HTR-8/SVneo (cell line): ENCODE measurements around the gene ASPRV1.
"Not testable (repeated sequence)": the region's sequence is repeated elsewhere in the genome, so short reads cannot be mapped to it uniquely, and the experiment has no call there.

Source experiments
- DNase-seq: peaks from one replicate; pipeline ENCODE4 v3.0.0; 2011; ENCODE audit warnings: low spot score, mixed read lengths; ENCODE audit not compliant: insufficient read length
- FAIRE-seq: peaks from 2 replicates; lab custom pipeline; 2011; peaks lifted over from hg19 to GRCh38; lab: Jason Lieb, UNC

ASPRV1 gene

DNA sequence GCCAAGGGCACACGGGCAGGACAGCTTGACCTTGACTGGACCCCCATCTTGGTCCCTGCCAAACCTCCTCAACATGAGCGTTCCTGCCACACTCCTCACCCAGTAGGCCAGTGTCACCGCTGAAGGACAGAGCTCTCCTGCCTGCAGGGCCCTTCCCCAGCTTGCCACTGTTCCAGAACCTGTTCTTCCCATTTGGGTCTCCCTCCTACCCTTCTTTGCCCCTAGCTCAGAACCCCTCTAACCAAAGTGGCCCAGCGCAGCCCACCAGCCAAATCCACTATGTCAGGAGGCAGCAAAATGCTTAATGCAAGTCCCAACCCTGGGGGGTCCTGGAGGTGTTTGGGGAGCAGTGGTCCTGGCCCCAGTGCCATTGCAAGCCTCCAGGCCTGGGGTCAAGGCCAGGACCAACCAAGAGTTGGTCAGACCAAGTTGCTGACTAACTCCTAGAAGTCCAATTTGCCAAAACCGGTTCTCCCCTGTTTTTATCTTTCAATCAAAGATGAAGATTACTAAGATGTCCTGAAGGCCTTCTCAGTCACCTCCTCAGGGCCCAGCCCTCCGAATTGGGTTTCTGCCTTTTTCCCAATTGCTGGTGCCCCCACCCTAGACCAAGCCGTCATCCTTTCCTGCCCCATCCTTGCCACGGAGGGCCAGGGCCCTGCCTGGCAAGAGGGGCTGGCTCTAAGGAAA is 4.5 kb upstream of the ASPRV1 start:
- FAIRE-seq, result peak; percentile 13
- no peak for DNase-seq

DNA sequence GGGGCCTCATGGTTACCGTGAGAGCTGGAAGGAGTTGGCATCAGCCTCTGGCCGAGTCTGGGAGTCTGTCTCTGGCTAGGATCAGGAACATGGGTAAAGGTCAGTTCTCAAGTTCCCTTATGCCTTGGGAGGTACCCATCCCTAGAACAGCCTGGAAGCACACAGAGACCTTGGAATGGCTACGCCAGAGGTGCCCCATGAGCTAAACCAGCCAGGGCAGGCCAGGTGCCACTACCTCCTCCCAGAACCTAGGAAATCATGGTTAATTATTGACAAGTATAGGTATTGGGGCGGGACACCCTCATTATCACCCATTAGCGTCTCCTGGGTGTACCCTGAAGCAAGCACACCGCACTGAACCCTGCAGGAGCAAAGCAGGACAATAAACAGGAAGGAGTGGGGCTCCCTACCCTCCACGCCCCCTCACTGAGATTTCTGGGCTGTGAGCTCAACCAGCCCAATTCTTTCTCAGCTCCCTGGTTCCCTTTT is 3.0 kb upstream of the ASPRV1 start:
- FAIRE-seq, result no peak
- no peak for DNase-seq

DNA sequence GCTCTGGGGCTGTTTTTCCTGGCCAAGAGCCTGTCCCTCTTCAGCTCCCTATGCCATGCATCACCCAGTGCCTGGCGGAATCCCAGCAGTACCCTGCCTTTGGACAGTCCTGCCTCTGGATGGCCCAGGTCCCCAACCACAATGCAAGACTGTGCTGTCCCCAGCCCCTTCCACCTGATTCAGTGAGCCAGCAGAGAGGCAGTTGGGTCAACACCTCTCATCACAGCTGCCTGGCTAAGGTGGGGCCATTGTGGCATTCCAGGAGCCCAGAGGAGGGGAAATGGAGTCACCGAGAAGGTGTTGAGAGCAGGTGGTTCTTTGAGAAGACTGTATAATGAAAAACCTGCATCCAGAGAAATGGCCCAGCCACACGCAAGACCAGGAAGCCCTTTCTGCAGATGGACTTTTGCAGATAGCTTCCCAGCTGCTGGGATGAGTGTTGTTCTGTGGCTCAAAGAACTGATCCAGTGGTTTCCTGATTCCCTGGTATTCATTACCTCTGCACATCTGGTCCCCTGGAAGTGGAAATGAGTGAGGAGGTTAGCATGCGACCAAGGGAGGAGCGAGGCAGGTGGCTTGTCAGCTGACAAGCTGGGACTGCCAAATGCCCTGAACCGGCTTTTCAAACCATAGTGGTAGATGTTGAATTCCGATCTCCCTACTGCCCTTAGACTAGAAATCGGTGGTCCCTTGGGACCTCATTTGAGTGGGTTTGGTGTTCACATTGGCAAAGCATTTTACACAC is 1.7 kb upstream of the ASPRV1 start:
- DNase-seq, result no peak
- FAIRE-seq, result no peak

DNA sequence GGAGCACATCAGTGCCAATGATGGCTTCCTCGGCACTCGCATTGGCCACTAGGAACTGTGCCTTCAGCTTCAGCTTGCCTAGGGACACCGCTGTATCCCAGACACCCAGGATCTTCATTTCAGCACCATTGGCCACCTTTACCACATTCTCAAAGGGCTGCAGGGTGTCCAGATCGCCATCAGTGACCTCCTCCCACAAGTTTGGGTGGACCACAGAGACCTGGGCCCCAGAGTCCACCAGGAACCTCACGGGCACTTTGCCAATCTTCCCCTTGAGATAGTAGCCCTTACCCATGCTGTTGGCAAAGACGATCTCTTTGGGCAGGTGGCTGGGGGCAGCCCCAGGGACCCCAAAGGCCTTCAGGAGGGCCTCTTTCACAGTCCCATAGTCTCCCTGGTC is 610 bp downstream of the ASPRV1 start:
- FAIRE-seq, result no peak

DNA sequence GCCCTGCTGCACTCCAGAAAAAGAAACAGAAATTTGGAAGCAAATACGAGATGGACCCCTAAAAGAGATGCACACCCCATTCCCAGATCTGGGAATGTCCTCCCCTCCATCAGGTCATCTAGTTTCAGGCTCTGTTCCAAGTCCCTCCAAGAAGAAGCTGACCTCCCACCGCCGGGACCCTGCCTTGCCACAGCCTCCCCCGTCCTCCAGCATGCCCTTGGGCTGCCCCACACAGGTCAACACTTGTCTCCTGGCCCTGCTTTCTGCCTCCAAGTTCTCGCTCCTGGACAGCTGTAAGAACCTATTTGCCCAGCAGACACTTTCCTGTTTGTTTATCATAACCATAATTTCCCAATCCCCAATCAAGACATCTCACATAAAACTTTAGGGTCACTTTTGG is 2.0 kb downstream of the ASPRV1 start:
- FAIRE-seq, result no peak
- DNase-seq, result no peak

More for the DNA sequence above, 610 bp downstream of the ASPRV1 start:
- no peak for DNase-seq

DNA sequence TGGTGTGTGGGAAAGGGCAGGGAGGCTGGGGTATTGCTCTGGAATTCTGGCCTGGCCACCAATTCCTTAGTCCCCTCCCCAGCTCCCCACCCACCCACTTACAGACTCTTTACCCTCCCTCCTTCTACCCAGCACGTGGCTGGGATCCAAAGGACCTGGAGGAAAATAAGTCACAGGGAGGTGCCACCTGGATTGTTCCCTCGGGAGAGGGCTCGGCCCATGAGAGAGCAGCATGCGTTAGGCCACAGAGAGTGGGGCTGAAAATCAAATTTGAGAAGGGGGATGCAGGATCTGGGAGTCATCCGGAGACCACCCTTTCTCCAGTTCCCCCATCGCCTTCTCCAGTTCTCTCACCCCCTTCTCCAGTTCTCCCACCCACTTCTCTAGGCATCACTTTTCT is 3.0 kb downstream of the ASPRV1 start:
- FAIRE-seq, result no peak
- DNase-seq, result no peak

DNA sequence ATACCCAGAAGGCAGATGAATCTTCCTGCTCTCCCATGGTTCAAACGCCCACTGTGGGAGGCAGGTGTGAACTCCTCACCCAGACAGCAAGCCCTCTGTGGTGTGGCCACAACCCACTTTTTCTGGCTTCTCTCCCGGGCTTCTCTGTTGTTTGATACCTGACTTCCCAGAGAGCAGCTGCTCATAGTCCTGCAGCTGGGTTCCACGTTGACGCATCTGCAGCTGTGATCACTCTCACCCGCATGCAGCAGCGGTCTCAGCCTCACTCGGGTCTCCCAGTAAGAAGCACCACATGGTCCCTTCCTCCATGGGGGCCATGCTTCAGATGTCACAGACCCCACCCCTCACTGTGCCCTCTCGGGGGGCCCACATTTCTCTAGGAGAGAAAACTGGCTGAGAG is 3.5 kb downstream of the ASPRV1 start:
- no peak for FAIRE-seq
- no peak for DNase-seq

DNA sequence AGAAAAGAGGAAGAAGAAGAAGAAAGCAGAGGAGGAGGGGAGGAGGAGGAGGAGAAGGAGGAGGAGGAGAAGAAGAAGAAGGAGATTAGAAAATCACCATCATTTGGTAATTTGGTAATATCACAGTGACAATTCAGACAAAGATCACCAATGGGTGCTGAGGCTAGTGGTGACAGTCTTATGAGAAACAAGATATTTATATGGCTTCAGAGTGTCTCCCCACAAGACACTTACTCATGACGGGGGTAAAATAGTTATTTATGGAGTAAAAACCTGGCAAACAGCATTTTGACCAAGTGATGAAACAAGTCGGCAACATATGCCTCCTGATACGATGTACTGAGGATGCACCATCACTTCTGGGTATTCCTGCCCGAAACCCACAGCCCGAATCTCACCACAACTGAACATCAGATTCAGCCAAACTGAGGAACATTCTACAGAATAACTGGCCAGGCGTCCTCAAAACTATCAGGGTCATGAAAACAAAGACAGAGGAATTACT is 4.9 kb downstream of the ASPRV1 start:
- FAIRE-seq (no peak), DNase-seq (no peak)

DNA sequence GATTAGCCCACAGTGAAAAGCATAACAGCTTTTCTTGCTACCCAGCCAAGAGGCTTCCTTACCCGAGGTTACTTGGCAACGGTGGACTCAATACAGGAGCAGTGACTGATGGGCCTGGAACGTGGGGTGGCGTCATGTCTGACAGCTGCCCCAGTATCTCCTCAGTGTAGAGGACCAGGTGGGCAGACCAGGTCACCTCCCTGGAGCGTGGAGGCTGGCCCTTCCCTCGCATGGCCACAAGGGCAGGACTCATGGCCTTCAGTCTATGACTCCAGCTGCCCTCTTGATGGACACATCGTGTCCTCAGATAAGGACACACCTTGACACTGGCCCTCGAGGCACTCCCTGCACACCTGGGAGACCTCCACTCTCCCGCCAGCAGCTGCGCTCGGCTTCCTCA is 6.4 kb downstream of the ASPRV1 start:
- FAIRE-seq (no peak), DNase-seq (no peak)

DNA sequence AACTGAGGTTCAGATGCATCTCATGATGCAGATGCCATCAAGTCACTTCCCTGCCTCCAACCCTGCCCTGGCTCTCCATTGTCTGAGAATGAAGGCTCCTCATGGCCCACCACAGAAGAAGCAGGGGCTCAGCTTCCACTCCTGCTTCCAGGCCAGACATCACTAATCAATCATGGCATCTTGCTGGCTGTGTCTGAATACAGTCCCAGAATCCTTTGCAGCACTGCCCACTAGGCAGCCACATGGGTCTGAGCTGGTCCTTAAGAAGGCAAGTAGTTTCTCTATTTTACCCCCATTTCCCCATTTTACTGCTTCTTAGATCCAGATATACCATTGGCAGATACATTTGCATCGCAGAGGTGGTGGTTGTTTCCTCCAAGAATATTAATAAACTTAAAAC is 7.3 kb downstream of the ASPRV1 start:
- no peak for FAIRE-seq
- DNase-seq, result no peak

DNA sequence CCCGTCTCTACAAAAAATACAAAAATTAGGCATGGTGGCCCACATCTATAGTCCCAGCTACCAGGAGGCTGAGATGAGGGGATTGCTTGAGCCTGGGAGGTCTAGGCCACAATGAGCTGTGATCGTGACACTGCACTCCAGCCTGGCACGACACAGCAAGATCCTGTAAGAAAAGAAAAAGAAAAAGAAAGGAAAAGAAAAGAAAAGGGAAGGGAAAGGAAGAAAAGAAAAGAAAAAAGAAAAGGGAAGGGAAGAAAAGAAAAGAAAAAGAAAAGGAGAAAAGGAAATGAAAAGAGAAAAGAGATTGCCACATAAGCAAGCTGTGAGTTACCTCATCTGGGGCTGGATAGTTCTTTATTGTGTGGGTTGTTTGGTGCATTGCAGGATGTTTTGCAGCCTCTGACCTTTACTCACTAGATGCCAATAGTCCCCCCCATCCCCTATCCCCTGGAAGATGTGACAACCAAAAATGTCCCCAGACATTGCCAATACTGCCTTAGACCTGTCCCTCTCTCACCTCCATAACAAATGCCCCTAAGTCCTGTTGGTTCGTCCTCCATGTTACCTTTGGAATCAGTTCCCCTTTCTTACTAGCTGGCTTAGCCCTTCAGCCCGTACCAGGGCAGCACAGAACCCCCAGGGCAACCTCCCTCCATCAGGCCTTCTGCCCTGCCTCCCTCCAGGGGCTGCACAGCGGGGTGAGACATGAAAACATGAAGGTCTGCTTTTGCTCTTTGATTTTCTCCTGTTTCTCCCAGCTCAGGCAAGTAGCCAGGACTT is 8.9 kb downstream of the ASPRV1 start:
- DNase-seq (no peak), FAIRE-seq (no peak)

DNA sequence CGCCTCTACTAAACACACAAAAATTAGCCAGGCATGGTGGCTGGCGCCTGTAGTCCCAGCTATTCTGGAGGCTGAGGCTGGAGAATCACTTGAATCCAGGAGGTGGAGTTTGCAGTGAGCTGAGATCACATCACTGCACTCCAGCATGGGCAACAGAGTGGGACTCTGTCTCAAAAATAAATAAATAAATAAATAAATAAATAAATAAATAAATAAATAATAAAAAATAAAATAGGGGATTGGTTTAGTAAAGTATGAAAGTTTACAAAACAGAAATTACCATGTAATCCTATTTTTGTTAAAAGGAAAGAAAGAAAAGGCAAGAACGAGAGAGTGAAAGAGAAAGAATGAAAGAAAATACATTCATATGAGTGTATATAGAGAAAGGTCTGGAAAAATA is 10.8 kb downstream of the ASPRV1 start:
- not testable (repeated sequence) for FAIRE-seq, DNase-seq

DNA sequence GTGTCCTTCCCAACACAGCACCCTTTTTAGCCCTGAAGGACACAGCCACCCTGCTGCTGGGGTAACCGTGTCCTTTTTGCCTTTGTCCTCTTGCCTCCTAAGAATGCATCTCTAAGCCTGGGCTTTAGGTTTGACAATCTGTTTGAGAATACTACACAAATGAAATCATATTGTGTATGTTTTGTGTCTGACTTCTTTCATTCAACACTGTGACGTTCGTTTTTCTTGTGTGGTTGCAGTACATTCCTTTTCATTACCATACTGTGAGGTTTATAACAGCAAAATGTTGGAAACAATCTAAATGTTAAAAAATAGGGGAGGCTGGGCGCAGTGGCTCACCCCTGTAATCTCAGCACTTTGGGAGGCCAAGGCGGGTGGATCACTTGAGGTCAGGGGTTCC is 11.2 kb downstream of the ASPRV1 start:
- no peak for DNase-seq
- FAIRE-seq, result no peak

DNA sequence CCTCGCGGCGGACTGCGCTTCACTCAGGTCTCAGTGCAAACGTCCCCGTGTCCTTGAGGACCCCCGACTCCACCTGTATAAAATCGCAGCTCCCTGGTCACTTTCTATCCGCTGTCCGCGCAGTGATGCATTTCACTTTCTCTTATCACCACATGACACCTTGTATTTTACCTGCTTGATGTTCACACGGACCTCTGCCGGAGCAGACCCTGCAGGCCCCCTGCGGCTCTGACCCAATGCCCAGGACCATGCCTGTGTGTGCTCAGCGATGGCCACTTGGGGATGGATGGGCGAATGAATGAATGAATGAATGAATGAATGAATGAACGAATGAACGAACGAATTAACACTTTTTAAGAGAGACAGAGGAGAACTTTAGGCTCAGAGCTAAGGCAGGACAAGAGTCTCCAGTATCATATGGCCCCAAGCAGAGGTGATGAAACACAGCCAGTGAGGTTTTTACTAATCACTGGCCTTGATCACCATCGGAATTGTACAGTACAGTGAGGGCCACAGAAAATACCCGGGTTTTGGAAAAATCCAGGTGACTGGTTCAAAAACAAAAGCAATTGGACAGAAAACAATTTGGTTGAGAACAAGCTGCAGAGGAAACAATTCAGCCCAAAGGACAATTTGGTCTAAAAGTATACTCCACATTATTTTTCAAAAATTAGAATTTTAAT is 12.3 kb downstream of the ASPRV1 start:
- no peak for DNase-seq
- FAIRE-seq, result no peak

DNA sequence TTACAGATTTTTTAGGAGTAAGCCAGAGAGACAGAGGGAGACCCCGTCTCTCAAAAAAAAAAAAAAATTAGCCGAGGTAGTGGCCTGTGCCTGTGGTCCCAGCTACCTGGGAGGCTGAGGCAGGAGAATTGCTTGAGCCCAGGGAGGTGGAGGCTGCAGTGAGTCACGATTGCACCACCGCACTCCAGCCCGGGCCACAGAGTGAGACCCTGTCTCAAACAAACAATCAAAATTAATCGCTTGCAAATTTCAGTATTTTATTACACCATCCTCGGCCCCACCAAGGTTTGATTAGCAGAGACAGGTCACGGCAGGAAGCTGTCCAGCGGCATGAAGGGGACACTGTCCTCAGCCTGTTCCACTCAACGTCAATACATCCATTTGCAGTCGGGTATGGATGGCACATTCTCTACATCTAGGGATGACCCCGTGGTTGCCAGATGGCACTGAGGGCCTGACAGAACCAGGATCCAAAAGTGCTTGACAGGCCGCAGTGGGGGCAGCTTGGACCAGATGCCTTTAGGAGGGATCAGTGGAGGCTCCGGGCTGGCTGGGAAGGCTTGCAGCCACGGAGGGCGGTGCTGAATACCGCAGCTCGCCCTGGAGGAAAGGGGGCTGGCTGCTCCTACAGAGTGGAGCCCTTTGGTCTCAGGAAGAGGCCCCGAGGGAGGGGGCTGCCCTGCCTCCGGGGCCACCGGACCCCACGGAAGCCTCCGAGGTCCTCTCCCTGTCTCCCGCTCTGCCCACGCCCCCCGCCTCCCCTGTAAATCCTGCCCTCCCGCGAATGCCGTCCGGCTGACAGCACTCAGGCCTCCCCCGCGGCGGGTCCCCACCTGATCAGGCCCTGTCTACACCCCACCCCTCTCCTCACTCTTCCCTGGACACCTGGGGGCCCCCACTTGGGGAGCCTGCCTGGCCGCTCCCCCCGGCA is 13.1 kb downstream of the ASPRV1 start:
- DNase-seq, result no peak
- FAIRE-seq, result no peak

DNA sequence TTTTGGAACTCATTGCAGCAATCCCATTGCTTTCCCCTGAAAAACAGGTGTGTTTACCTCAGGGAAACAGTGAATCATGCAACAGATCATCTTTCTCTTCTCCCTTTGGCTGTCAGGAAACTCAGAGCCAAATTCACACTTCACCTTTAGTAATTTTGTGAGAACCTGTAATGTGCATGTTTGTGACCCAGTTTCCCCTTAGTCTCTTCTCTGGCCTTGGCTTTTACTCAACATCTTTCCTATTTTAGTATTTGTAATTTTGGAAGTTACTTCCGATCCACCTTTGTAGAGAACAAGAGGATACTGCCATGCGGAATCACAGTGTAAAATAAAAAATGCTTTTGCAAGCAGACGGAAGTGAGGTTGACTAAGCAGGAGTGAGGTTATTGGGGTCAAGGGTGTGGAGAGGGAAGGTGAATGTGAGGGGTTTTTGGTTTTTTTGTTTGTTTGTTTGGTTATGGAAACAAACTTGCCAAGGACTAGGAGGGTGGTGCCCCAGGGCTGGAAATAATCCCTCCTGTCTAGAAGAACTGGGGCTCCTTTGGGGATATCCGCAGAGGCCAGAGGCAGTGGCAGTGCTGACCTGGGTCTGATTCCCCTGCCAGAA is 14.0 kb downstream of the ASPRV1 start:
- FAIRE-seq, result no peak
- DNase-seq, result no peak

DNA sequence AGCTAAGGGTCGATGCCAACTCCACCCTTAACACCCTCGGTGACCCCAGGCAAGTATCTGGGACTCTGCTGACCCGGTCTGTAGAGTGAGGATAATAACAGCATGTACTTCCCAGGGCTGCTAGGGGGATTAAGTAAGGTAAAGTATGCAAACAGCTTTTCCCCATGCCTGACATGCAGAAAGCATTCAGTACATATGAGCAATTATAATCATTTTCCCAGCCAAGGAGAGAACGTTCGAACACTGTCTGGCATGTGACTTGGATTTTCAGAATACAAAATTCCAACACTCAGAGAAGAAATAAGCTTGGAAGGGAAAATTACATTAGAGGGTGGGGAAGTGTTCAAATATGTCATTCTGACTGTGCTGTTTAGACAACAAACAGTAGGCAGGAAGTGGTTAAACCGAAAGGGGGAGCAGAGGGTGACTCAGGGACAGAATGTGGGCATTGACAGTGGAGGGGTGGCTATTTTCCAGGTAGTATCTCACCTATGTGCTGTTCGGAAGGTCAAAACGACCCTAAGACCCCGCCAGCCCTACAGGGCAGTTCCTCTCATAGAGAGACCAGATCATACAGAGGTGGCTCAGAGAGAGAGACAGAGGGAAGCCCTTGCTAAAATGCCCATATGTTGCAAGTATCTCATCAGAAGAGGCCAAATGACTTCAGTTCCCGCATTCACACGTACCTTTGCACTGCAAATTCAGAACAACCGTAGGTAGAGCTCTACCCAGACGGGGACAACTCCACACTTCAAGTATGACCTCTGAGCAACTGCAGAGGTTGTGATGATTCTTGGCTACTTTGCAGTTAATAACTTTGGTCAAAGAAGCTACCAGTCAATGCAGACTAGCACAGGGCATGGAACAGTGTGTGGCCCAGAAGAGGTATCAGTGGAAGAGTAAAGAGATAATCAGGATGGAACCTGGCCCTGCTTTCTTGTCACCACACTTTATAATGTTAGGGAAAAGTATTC is 14.8 kb downstream of the ASPRV1 start:
- no peak for FAIRE-seq

DNA sequence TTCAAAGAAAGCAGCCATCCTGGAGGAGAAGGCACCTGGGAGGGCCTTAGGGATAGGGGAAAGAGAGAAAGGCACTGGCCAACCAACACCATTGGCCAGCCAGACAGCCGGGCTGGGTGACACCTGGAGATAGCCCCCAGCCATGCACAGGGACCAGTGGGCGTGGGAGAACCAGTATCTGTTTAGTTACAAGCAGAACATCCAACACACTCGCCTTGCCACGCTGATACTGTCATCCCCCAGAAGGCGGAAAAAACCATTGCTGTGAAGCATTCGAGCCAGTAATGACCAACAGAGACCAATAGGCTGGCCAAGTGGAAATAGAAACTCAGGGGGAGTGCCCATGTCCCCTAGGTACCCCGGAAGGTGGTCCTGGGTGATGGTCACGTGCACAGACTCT is 15.5 kb downstream of the ASPRV1 start:
- FAIRE-seq, result no peak
- DNase-seq, result no peak

More for the DNA sequence above, 14.8 kb downstream of the ASPRV1 start:
- peak; percentile 67 for DNase-seq
